Fibroblast of villous mesenchyme (primary cell): Measurements from ENCODE around the gene TSPAN4. TPM values are rescaled to one million over a fixed set of nuclear protein-coding genes. Genes with fewer than 3 reads are reported as not detected.
A peak's percentile ranks its signal among the peaks of the same experiment; 100 is the strongest.

Experiments used
- DNase-seq: peaks from one replicate; pipeline ENCODE4 v3.0.0-alpha.2; 2010; ENCODE audit warnings: low read depth
- H3K4me3 ChIP-seq: 2 replicates; pipeline ENCODE4 v1.5.1; 2011; ENCODE audit warnings: low read depth, mild to moderate bottlenecking, low read length
- CTCF ChIP-seq: IDR thresholded peaks from 2 replicates; pipeline ENCODE4 v1.5.1; 2012; ENCODE audit warnings: low read depth, mild to moderate bottlenecking, low read length; ENCODE audit not compliant: insufficient read depth
- total RNA-seq: library from RNA; depleted of rRNA; stranded (reverse); fragments of >200 nt; gene quantifications from 2 replicates; pipeline ENCODE4 v1.2.3, GENCODE V29; 2012

Gene TSPAN4
- total RNA-seq, 1 donor, result 113 TPM

- no peak for DNase-seq
- peak overlapping the region; percentile 46 for H3K4me3 ChIP-seq
- no peak for TF ChIP-seq CTCF
Measured at GRCh38 chr11:829176-829846, 13.3 kb upstream of the TSPAN4 start.

GRCh38 chr11:829847-830294 lies 12.8 kb upstream of the TSPAN4 start:
- no peak for TF ChIP-seq CTCF
- no peak for DNase-seq
- peak overlapping the region; percentile 46 for H3K4me3 ChIP-seq

- DNase-seq, result peak; percentile 63
- H3K4me3 ChIP-seq, result peak overlapping the region; percentile 46
- no peak for TF ChIP-seq CTCF
Measured at GRCh38 chr11:830295-831117, 12.1 kb upstream of the TSPAN4 start.

GRCh38 chr11:831118-831864 lies 11.4 kb upstream of the TSPAN4 start:
- TF ChIP-seq CTCF, result no peak
- DNase-seq, result no peak
- H3K4me3 ChIP-seq, result no peak overlapping the region

- TF ChIP-seq CTCF, result no peak
- DNase-seq, result no peak
- peak overlapping the region; percentile 57 for H3K4me3 ChIP-seq
Measured at GRCh38 chr11:831961-832528, 10.6 kb upstream of the TSPAN4 start.

GRCh38 chr11:832529-833113 lies 10.0 kb upstream of the TSPAN4 start, which contains the start of gene CD151:
Gene CD151, plus strand, starts transcription at chr11:832952. Its CDS starts 3,118 bp downstream, at chr11:836070.
- DNase-seq, result peak; percentile 53
- H3K4me3 ChIP-seq, result peak within 1 kb of the TSS; percentile 72
- TF ChIP-seq CTCF, result no peak
